HepG2 (cell line): ENCODE measurements around the gene SLC9A8. TPM values are rescaled to one million over a fixed set of nuclear protein-coding genes. Genes with fewer than 3 reads are reported as not detected.
A peak's percentile ranks its signal among the peaks of the same experiment; 100 is the strongest.

ENCODE experiments used
- ATAC-seq: fragments of 200-7000 bp; cut with Tn5 transposase; 3 replicates; pipeline ENCODE4 v1.9.1; 2020; ENCODE audit warnings: mild to moderate bottlenecking, moderate library complexity
- BruUV-seq: library from RNA; stranded (reverse); fragments of 400-500 nt; replicated peaks from 2 replicates; lab custom pipeline; 2021; lab: Mats Ljungman, UMichigan
- CTCF ChIA-PET: fragments of 300-600 bp; formaldehyde crosslinking; extraction: SDS; loops from one replicate; lab custom pipeline; 2021; ENCODE audit warnings: low total read pairs, inconsistent platforms, low intra/inter-chr PET ratio; lab: Yijun Ruan, JAX
- POLR2A ChIA-PET: fragments of 350-600 bp; sonication (Branson Sonifier 250); formaldehyde crosslinking; loops from one replicate; lab custom pipeline; 2020; ENCODE audit warnings: antibody characterized with exemption, inconsistent platforms; lab: Yijun Ruan, JAX
- DNase-seq: peaks from one replicate; pipeline ENCODE4 v3.0.0-alpha.2; 2015; ENCODE audit warnings: low spot score
- FAIRE-seq: peaks from 3 replicates; lab custom pipeline; 2011; peaks lifted over from hg19 to GRCh38; lab: Jason Lieb, UNC
- H2AFZ ChIP-seq: one replicate; pipeline ENCODE4 v1.6.1; 2011; ENCODE audit warnings: low read length, inconsistent platforms
- H3K27ac ChIP-seq: fragments of 300-600 bp; 3 replicates; pipeline ENCODE4 v1.8.0; 2011; ENCODE audit warnings: mixed run types, mild to moderate bottlenecking, mixed read lengths, low read length, inconsistent platforms; ENCODE audit not compliant: insufficient read depth; ENCODE audit errors: extremely low read length
- H3K27me3 ChIP-seq, 2 experiments: fragments of 200-600 bp in 1 of 2; 2 replicates in 1 of 2; 3 replicates in 1 of 2; pipeline versions ENCODE4 v1.6.0 to v1.8.0; 2011; ENCODE audit warnings: low read length in 2 of 2, mild to moderate bottlenecking in 2 of 2, moderate library complexity in 2 of 2, inconsistent platforms in 1 of 2; ENCODE audit not compliant: insufficient read depth in 2 of 2, control insufficient read depth in 1 of 2
- H3K36me3 ChIP-seq, 2 experiments: fragments of 200-600 bp in 1 of 2; replicated peaks in 1 of 2; 2 replicates in 1 of 2; 3 replicates in 1 of 2; pipeline versions ENCODE4 v1.5.1 to v1.8.0; 2011; ENCODE audit warnings: low read length in 2 of 2, inconsistent platforms in 1 of 2; ENCODE audit not compliant: insufficient read depth in 2 of 2, control insufficient read depth in 1 of 2
- H3K4me1 ChIP-seq: 2 replicates; pipeline ENCODE4 v1.5.1; 2012; ENCODE audit warnings: low read length, inconsistent platforms; ENCODE audit not compliant: insufficient read depth
- H3K4me2 ChIP-seq: 2 replicates; pipeline ENCODE4 v1.6.0; 2011; ENCODE audit warnings: low read depth, low read length, inconsistent platforms
- H3K4me3 ChIP-seq, 3 experiments: fragments of 200-600 bp in 1 of 3; sonication (generic), shearing (Covaris generic) in 1 of 3; replicated peaks in 1 of 3; 2 replicates each; pipeline ENCODE4 v1.5.1; 2011 to 2016; ENCODE audit warnings: low read length in 3 of 3, inconsistent platforms in 2 of 3, low read depth in 2 of 3, mild to moderate bottlenecking in 2 of 3, control low read depth in 1 of 3, mixed read lengths in 1 of 3; ENCODE audit not compliant: insufficient read depth in 1 of 3
- H3K79me2 ChIP-seq: one replicate; pipeline ENCODE4 v1.6.1; 2011; ENCODE audit warnings: low read length, inconsistent platforms; ENCODE audit not compliant: insufficient read depth
- H3K9ac ChIP-seq: 2 replicates; pipeline ENCODE4 v1.6.0; 2011; ENCODE audit warnings: mild to moderate bottlenecking, low read depth, low read length, inconsistent platforms; ENCODE audit not compliant: insufficient read depth
- H3K9me3 ChIP-seq: 2 replicates; pipeline ENCODE4 v1.5.1; 2012; ENCODE audit warnings: mild to moderate bottlenecking, low read length
- H4K20me1 ChIP-seq: 2 replicates; pipeline ENCODE4 v1.6.0; 2011; ENCODE audit warnings: inconsistent platforms, mild to moderate bottlenecking, low read length, moderate library complexity; ENCODE audit not compliant: insufficient read depth
- ATF5 ChIP-seq: sonication (generic); formaldehyde crosslinking; IDR thresholded peaks from 2 replicates; pipeline ENCODE4 v1.4.0; 2020; ENCODE audit warnings: mild to moderate bottlenecking, low read depth, missing genetic modification reagents
- DR1 ChIP-seq: sonication (generic); formaldehyde crosslinking; IDR thresholded peaks from 2 replicates; pipeline ENCODE4 v1.8.0; 2021; ENCODE audit warnings: mild to moderate bottlenecking, missing genetic modification reagents, inconsistent platforms
- FOXO4 ChIP-seq: sonication (generic); formaldehyde crosslinking; conservative IDR thresholded peaks from 2 replicates; pipeline ENCODE4 v1.8.1; 2023; ENCODE audit warnings: missing genetic modification reagents
- HMGA1 ChIP-seq: sonication (generic); formaldehyde crosslinking; conservative IDR thresholded peaks from 2 replicates; pipeline ENCODE4 v1.4.0; 2020; ENCODE audit warnings: missing genetic modification reagents
- KDM2A ChIP-seq: sonication (generic); formaldehyde crosslinking; IDR thresholded peaks from 2 replicates; pipeline ENCODE4 v1.4.0; 2020; ENCODE audit warnings: low read depth, missing genetic modification reagents, borderline replicate concordance
- LRRFIP1 ChIP-seq: sonication (generic); formaldehyde crosslinking; conservative IDR thresholded peaks from 2 replicates; pipeline ENCODE4 v1.4.0; 2020; ENCODE audit warnings: missing genetic modification reagents
- MZF1 ChIP-seq: sonication (generic); formaldehyde crosslinking; IDR thresholded peaks from 2 replicates; pipeline ENCODE4 v1.8.1; 2023; ENCODE audit warnings: mild to moderate bottlenecking, missing genetic modification reagents, borderline replicate concordance
- TCF12 ChIP-seq, 2 experiments: fragments of 450-650 bp in 1 of 2; sonication (generic) in 1 of 2; formaldehyde crosslinking in 1 of 2; IDR thresholded peaks; 2 replicates each; pipeline versions ENCODE4 v1.6.1 to v1.8.0; 2017 to 2022; ENCODE audit warnings: antibody characterized with exemption in 1 of 2, mild to moderate bottlenecking in 1 of 2, missing genetic modification reagents in 1 of 2, moderate library complexity in 1 of 2
- ZNF354B ChIP-seq: sonication (generic); formaldehyde crosslinking; IDR thresholded peaks from 2 replicates; pipeline ENCODE4 v1.8.0; 2022; ENCODE audit warnings: mild to moderate bottlenecking, missing genetic modification reagents
- ZNF510 ChIP-seq: sonication (generic); formaldehyde crosslinking; IDR thresholded peaks from 2 replicates; pipeline ENCODE4 v1.4.0; 2020; ENCODE audit warnings: low read depth, mild to moderate bottlenecking, missing genetic modification reagents
- ZSCAN9 ChIP-seq: IDR thresholded peaks from 2 replicates; pipeline ENCODE4 v1.6.1; 2016; ENCODE audit warnings: borderline replicate concordance
- WGBS: methylation state at CpG from one replicate; pipeline ENCODE4 v1.1.6; 2017; ENCODE audit warnings: low lambda C conversion rate; 5-methylcytosine and 5-hydroxymethylcytosine counted together
- in situ Hi-C: cut with HindIII; loops from 2 replicates; pipeline ENCODE4 v1.10.0; 2017; ENCODE audit warnings: low pct_unique_long_range_greater_than_20kb; ENCODE audit not compliant: extremely low pct_ligation_motif_present
- intact Hi-C: fragments of 100-400 bp; cut with micrococcal nuclease; formaldehyde crosslinking; loops from one replicate; pipeline ENCODE4 v1.10.0; 2022; ENCODE audit not compliant: unreplicated experiment
- polyA plus RNA-seq, 8 experiments: library from polyadenylated mRNA; depleted of rRNA in 3 of 8; stranded (reverse) in 7 of 8; unstranded in 1 of 8; fragments of >200 nt; fragmentation: Illumina TruSeq in 4 of 8; extraction: Trizol in 4 of 8; gene quantifications; 2 replicates each; pipeline versions ENCODE4 v1.2.1 to v1.2.3, GENCODE V29; 2011 to 2016; ENCODE audit warnings: low read depth in 4 of 8, missing spikeins in 1 of 8, mixed read lengths in 1 of 8; ENCODE audit not compliant: insufficient read depth in 1 of 8
- total RNA-seq, 5 experiments: library from RNA; depleted of rRNA; stranded (reverse); fragments of >200 nt; fragmentation: Illumina TruSeq; extraction: Trizol; gene quantifications; 2 replicates each; pipeline ENCODE4 v1.2.3, GENCODE V29; 2016; ENCODE audit warnings: low read depth in 1 of 5

The SLC9A8 gene
- total and polyA plus RNA-seq, 2 of the 13 experiments (the other 11 are each of a cell fraction or from before 2014, with no cell fraction given), result 4.1 to 7.4 TPM

DNA sequence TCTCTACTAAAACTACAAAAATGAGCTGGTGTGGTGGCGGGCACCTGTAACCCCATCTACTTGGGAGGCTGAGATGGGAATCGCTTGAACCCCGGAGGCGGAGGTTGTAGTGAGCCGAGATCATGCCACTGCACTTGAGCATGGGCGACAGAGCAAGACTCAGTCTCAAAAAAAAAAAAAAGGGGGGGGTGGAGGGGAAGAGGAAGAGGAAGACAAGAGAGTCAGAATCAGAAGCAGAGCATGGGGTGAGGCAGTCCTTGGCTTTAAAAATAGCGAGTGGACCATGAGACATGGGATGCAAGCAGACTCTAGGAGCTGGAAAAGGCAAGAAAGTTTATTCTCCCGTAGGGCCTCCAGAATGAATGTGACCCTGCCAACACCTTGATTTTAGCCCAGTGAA lies 3.9 kb upstream of the SLC9A8 start:
- no peak overlapping the region for H3K4me2 ChIP-seq
- CTCF ChIA-PET, result no interaction called here
- no peak overlapping the region for H3K4me3 ChIP-seq
- no peak for TF ChIP-seq KDM2A (CRISPR knock-in tag)
- 0 out of 2 replicates have a peak, but pooled peaks have one; percentile 25 for TF ChIP-seq DR1
- TF ChIP-seq TCF12 (IDR thresholded peaks at IDR 0.05), result no peak
- 0 out of 2 replicates have a peak, but pooled peaks have one; percentile 26 for TF ChIP-seq TCF12 (CRISPR knock-in tag; IDR thresholded peaks at IDR 0.05)
- TF ChIP-seq HMGA1 (CRISPR knock-in tag), result no peak
- 0 out of 2 replicates have a peak, but pooled peaks have one; percentile 50 for TF ChIP-seq FOXO4 (CRISPR knock-in tag)
- no peak for TF ChIP-seq MZF1 (CRISPR knock-in tag)
- no peak for TF ChIP-seq ATF5 (CRISPR knock-in tag)
- no peak for TF ChIP-seq ZNF510 (CRISPR knock-in tag)
- TF ChIP-seq LRRFIP1 (CRISPR knock-in tag), result no peak
- TF ChIP-seq ZNF354B, result no peak
- TF ChIP-seq ZSCAN9 (CRISPR knock-in tag), result no peak
- no peaks in the 10 kb centered on the region for H3K36me3 ChIP-seq
- POLR2A ChIA-PET, result interaction anchor here (0.7 kb wide), 1 partner anchor 34 kb away, joined by 3 read pairs; no protein-coding TSS in a partner anchor
- H3K27ac ChIP-seq, result no peak overlapping the region
- 80% methylated on average over 8 of the region's 8 CpGs for WGBS
- ATAC-seq (no peak), FAIRE-seq (no peak), DNase-seq (no peak)
- peaks cover 7% of the 10 kb centered on the region for H3K79me2 ChIP-seq
- H3K4me1 ChIP-seq, result peaks cover 33% of the 10 kb centered on the region
- H3K9ac ChIP-seq, result no peak overlapping the region
- H4K20me1 ChIP-seq, result no peaks in the 10 kb centered on the region
- no peaks in the 10 kb centered on the region; a peak in 2 of 5 replicates for H3K27me3 ChIP-seq
- in situ Hi-C loops (no loop called here), intact Hi-C loops (loop anchor here (1.0 kb wide), 1 partner anchor 197 kb away; no protein-coding TSS in a partner anchor)
- BruUV-seq, result no TSS peak
- no peaks in the 10 kb centered on the region; the same call in 1 of the 2 replicates for H3K9me3 ChIP-seq
- H2AFZ ChIP-seq, result no peak overlapping the region
